Motor neuron (in vitro differentiated cells): Measurements from ENCODE around the gene RBM17. TPM values are rescaled to one million over a fixed set of nuclear protein-coding genes. Genes with fewer than 3 reads are reported as not detected.

ENCODE experiments used
- ATAC-seq, 8 experiments: fragments of 200-7000 bp; cut with Tn5 transposase; replicated peaks in 6 of 8; 2 replicates each; pipeline ENCODE4 v1.8.0; 2021; ENCODE audit warnings: mild to moderate bottlenecking in 8 of 8, moderate library complexity in 8 of 8
- H3K27ac ChIP-seq, 2 donors: fragments of 250-450 bp; sonication (Bioruptor Pico); 2 replicates each; pipeline ENCODE4 v1.9.0; 2021; ENCODE audit warnings: antibody characterized with exemption in 2 of 2, mild to moderate bottlenecking in 2 of 2, moderate library complexity in 1 of 2
- H3K4me1 ChIP-seq, 2 donors: fragments of 250-450 bp; sonication (Bioruptor Pico); replicated peaks in 1 of 2; 2 replicates each; pipeline ENCODE4 v1.6.1; 2021; ENCODE audit warnings: antibody characterized with exemption in 2 of 2, mild to moderate bottlenecking in 2 of 2, moderate library complexity in 1 of 2
- H3K4me3 ChIP-seq, 5 donors: fragments of 250-450 bp; sonication (Bioruptor Pico); 2 replicates each; pipeline ENCODE4 v1.9.0; 2021; ENCODE audit warnings: antibody characterized with exemption in 5 of 5, mild to moderate bottlenecking in 5 of 5, moderate library complexity in 4 of 5
- WGBS, 10 experiments: fragments of 450-650 bp; shearing (Covaris generic); methylation state at CpG; one replicate each; pipeline ENCODE4 v1.0.0; 2022; 5-methylcytosine and 5-hydroxymethylcytosine counted together
- in situ Hi-C, 9 experiments: fragments of 400-800 bp; cut with MboI; loops; one replicate each; pipeline ENCODE4 v1.15.0; 2021; ENCODE audit warnings: low sequenced_read_pairs in 9 of 9, low pct_unique_long_range_greater_than_20kb in 2 of 9; ENCODE audit not compliant: unreplicated experiment in 9 of 9
- total RNA-seq, 8 experiments: library from RNA; unstranded; fragments of 300-600 nt; gene quantifications; 2 replicates each; pipeline versions ENCODE4 v1.2.3 to v1.2.4, GENCODE V29; 2022

Gene RBM17
- total RNA-seq, 8 experiments from 2014 or later: 29.2 to 128 (median 50.7) TPM

GRCh38 chr10:6049031-6049400, 39.8 kb upstream of the RBM17 start:
- no peak overlapping the region for H3K27ac ChIP-seq
- H3K4me1 ChIP-seq: no peaks in the 10 kb centered on the region
- ATAC-seq: peak in 2 of 8 experiments; percentile 9 to 32
- in situ Hi-C loops: no loop called here
- no peak overlapping the region for H3K4me3 ChIP-seq
- 58 to 100% (median 100%) methylated on average over 2 of the region's 2 CpGs; no CpG with 5 or more reads in 4 of the 10 experiments for WGBS, 10 experiments

GRCh38 chr10:6050801-6051445, 37.9 kb upstream of the RBM17 start:
- Histone ChIP-seq H3K27ac (no peak overlapping the region), H3K4me1 (no peaks in the 10 kb centered on the region), H3K4me3 (no peak overlapping the region)
- WGBS, 10 experiments: 3 to 100% (median 63%) methylated on average over 2 to 11 of the region's 18 CpGs; no CpG with 5 or more reads in 1 of the 10 experiments
- in situ Hi-C loops: no loop called here
- peak in 3 of 8 experiments; percentile 86 to 91 (median 87) for ATAC-seq

DNA sequence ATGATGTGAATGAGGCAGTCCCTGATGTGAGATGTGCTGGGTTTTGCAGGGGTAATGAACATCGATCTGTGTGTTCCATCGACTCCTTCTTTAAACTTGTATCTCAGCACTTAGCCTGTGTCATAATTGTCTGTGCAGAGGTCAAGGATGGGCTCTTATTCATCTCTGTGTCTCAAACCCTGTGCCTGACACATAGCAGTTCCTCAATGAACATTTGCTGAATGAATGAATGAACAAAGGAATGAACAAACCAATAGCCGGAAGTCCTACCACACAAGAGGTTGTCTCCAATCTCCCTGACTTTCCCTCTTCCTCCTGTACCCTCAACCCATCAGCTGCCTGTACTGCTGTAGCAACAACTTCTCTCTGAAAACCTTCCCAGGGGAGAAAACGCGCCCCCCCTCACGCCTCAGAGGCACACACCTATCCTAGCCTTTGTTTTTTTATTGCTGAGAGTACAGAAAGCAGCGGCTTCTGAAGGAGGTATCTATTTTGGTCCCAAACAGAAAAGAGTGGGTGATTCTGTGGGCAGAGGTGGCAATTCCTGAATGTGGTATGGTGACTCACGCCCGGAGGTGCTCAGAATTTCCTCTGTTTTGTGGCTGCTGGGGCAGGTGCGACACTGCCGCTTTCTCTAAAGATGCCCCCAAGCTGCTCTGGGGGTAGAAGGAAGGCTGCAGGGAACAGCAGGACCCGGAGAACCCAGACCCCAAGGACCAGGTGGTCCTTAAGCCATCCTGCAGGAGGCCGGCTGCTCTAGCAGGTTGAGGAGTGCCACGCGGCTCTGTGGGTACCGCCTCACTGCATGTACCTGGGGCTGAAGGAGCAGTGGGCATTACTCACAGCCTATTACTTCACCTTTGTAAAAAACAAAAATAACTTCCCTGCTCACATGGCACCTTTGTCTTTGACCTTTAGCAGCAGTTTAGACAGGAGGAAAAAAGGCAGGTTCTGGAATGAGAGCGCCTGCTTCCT, 36.3 kb upstream of the RBM17 start:
- in situ Hi-C loops: no loop called here
- H3K27ac ChIP-seq: no peak overlapping the region
- ATAC-seq: no peak
- WGBS, 10 experiments: 75 to 98% (median 90%) methylated on average over 1 to 10 of the region's 17 CpGs; no CpG with 5 or more reads in 1 of the 10 experiments
- H3K4me3 ChIP-seq: no peak overlapping the region
- H3K4me1 ChIP-seq: no peaks in the 10 kb centered on the region

DNA sequence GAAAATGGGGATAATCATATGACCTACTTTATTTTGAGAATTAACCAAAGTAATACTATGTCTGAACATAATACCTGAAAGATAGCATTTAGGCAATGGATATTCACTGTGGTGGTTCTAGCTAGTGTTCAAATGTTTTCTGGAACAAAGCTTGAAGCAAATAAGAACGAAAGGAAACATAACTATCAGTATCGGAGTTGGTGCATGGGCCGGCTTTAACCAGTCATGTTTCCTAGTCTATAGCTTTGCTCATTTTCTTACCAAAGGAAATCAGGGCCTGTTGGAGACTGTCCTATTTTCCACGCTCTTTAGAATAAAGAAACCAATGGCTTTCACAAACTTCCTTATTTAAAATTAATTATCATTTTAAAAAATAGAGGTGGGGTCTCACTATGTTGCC, 35.5 kb upstream of the RBM17 start:
- WGBS, 10 experiments: 45 to 100% (median 79%) methylated on average over 1 to 4 of the region's 4 CpGs
- in situ Hi-C loops: no loop called here
- no peak for ATAC-seq
- no peak overlapping the region for H3K27ac ChIP-seq
- no peaks in the 10 kb centered on the region for H3K4me1 ChIP-seq
- no peak overlapping the region for H3K4me3 ChIP-seq

GRCh38 chr10:6053816-6054631, 34.8 kb upstream of the RBM17 start:
- H3K4me1 ChIP-seq: no peaks in the 10 kb centered on the region
- in situ Hi-C loops: no loop called here
- WGBS, 10 experiments: 0 to 81% (median 63%) methylated on average over 1 to 9 of the region's 18 CpGs; no CpG with 5 or more reads in 2 of the 10 experiments
- H3K27ac ChIP-seq: no peak overlapping the region
- ATAC-seq: no peak
- no peak overlapping the region for H3K4me3 ChIP-seq

DNA sequence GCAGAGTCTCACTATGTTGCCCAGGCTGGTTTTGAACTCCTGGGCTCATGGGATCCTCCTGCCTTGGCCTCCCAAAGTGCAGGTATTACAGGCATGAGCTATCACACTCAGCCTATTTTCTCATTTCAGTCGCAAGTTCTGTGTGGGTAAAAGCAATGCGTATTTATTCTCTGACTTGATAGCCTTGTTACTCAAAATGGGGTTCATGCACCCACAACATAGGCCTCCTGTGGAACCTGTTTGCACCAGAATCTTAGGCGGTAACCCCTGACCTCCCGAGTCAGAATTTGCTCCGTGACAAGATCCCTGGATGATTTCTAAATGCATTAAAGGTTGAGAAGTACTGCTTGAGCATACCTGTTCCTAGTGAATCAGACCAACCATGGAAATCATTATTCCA, 34.0 kb upstream of the RBM17 start:
- ATAC-seq: no peak
- Histone ChIP-seq H3K4me3 (no peak overlapping the region), H3K4me1 (no peaks in the 10 kb centered on the region), H3K27ac (no peak overlapping the region)
- WGBS, 10 experiments: 88 to 100% (median 95%) methylated on average over 1 to 5 of the region's 5 CpGs; no CpG with 5 or more reads in 1 of the 10 experiments
- in situ Hi-C loops: no loop called here

- no peak for ATAC-seq
- Histone ChIP-seq H3K27ac (no peak overlapping the region), H3K4me1 (no peaks in the 10 kb centered on the region), H3K4me3 (no peak overlapping the region)
- 74 to 100% methylated on average over 1 to 4 of the region's 4 CpGs; no CpG with 5 or more reads in 8 of the 10 experiments for WGBS, 10 experiments
- in situ Hi-C loops: no loop called here
Measured at GRCh38 chr10:6055929-6056328, 32.9 kb upstream of the RBM17 start.

- WGBS, 10 experiments: 0 to 100% (median 86%) methylated on average over 1 to 5 of the region's 5 CpGs; no CpG with 5 or more reads in 1 of the 10 experiments
- no peak overlapping the region for H3K27ac ChIP-seq
- in situ Hi-C loops: no loop called here
- H3K4me3 ChIP-seq: no peak overlapping the region
- no peaks in the 10 kb centered on the region for H3K4me1 ChIP-seq
- ATAC-seq: no peak
Measured at GRCh38 chr10:6056411-6057135, 32.3 kb upstream of the RBM17 start.

GRCh38 chr10:6058682-6059475, 30.0 kb upstream of the RBM17 start:
- 0 to 87% (median 70%) methylated on average over 1 to 3 of the region's 3 CpGs; no CpG with 5 or more reads in 1 of the 10 experiments for WGBS, 10 experiments
- Histone ChIP-seq H3K4me1 (no peaks in the 10 kb centered on the region), H3K4me3 (no peak overlapping the region), H3K27ac (no peak overlapping the region)
- no peak for ATAC-seq
- in situ Hi-C loops: no loop called here

GRCh38 chr10:6059506-6059905, 29.3 kb upstream of the RBM17 start:
- whole genome bisulfite sequencing, 10 experiments: 33 to 100% (median 80%) methylated on average over 1 to 2 of the region's 2 CpGs; no CpG with 5 or more reads in 5 of the 10 experiments

DNA sequence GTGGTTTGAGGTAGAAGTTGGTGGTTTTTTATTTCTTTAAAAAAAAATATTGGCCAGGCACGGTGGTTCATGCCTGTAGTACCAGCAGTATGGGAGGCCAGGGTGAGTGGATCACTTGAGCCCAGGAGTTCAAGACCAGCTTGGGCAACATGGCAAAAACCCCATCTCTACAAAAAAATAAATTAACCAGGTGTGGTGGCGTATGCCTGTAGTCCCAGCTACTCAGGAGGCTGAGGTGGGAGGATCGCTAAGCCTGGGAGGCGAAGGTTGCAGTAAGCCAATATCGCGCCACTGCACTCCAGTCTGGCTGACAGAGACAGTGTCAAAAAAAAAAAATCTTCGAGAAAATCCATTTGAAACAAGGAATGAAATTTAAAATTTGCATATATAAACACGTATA, 27.8 kb upstream of the RBM17 start:
- in situ Hi-C loops: no loop called here
- no peak overlapping the region for H3K4me3 ChIP-seq
- no peaks in the 10 kb centered on the region for H3K4me1 ChIP-seq
- no peak for ATAC-seq
- H3K27ac ChIP-seq: no peak overlapping the region
- WGBS, 10 experiments: 25 to 100% (median 85%) methylated on average over 1 to 7 of the region's 8 CpGs

More at GRCh38 chr10:6059506-6059905, 29.3 kb upstream of the RBM17 start:
- in situ Hi-C loops: no loop called here
- Histone ChIP-seq H3K4me3 (no peak overlapping the region), H3K27ac (no peak overlapping the region), H3K4me1 (no peaks in the 10 kb centered on the region)
- no peak for ATAC-seq
